ENCODE results near the gene C21orf58. TPM values are rescaled to one million over a fixed set of nuclear protein-coding genes. Genes with fewer than 3 reads are reported as not detected.

Gene C21orf58
- total RNA-seq: 3.6 and 6.0 TPM in 2 replicates

GRCh38 chr21:46323710-46324389 is at the start of gene C21orf58, which contains the start of gene PCNT:
C21orf58 (minus strand) TSS chr21:46323870; CDS start chr21:46322738, 1,132 bp downstream.
PCNT (plus strand) TSS chr21:46324156; CDS start chr21:46324229, 73 bp downstream.

GRCh38 chr21:46285761-46286647 is 37.7 kb downstream of the C21orf58 start, which contains the start of gene YBEY:
YBEY (plus strand) TSS chr21:46286342; CDS start chr21:46286914, 572 bp downstream.

GRCh38 chr21:46285206-46285661 is 38.4 kb downstream of the C21orf58 start, which contains the start of gene MCM3AP:
MCM3AP (minus strand) TSS chr21:46285611; CDS start chr21:46285286, 325 bp downstream.

Other genes starting within 250 kb of the C21orf58 start
- gene COL6A2, start 225.8 kb downstream of the C21orf58 start, total RNA-seq: 9.5 and 16.1 TPM in 2 replicates
- not detected in 2 replicates for gene FTCD, start 168.3 kb downstream of the C21orf58 start, total RNA-seq
- gene SPATC1L, start 139.4 kb downstream of the C21orf58 start, total RNA-seq: 12.8 and 13.1 TPM in 2 replicates
- gene LSS, start 95.1 kb downstream of the C21orf58 start, total RNA-seq: 59.8 and 81.9 TPM in 2 replicates
- 67.0 and 71.9 TPM in 2 replicates for gene MCM3AP, start 38.3 kb downstream of the C21orf58 start, total RNA-seq
- 7.5 and 7.6 TPM in 2 replicates for gene YBEY, start 37.5 kb downstream of the C21orf58 start, total RNA-seq
- gene PCNT, start 286 bp upstream of the C21orf58 start, total RNA-seq: 14.7 and 19.8 TPM in 2 replicates
- 56.7 and 59.1 TPM in 2 replicates for gene DIP2A, start 135.0 kb upstream of the C21orf58 start, total RNA-seq